HTERT RPE-1 (cell line): ENCODE results near the gene MAP3K4.

Source experiments
- in situ Hi-C: fragments of 300-500 bp; cut with MboI; formaldehyde crosslinking; loops from 4 replicates; pipeline ENCODE4 v1.14.3; 2020; ENCODE audit warnings: low sequenced_read_pairs

Gene MAP3K4

DNA sequence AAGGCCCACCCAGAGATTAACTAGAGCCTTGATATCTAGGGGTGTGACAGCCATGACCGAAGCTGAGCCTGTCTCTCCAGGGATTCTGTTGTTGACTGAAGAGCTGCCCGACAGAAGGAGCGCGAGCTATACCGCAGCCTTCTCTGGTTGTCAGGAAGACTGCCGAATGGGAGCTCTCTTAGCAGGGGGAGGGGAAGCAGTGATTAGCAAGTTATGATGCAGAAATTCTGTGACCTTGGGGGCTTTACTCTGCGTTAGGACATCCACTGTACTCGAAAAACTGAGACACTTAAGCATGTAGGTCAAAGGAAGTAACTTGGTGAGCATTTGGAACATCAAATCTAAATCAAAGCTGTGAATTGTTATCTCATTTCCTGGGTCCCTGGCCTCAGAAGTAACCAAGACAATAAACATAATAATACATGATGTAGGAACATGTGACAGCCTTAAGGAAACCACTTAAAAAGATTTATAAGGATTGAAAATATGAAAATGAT is 84.7 kb downstream of the MAP3K4 start:
- in situ Hi-C loops, result no loop called here

DNA sequence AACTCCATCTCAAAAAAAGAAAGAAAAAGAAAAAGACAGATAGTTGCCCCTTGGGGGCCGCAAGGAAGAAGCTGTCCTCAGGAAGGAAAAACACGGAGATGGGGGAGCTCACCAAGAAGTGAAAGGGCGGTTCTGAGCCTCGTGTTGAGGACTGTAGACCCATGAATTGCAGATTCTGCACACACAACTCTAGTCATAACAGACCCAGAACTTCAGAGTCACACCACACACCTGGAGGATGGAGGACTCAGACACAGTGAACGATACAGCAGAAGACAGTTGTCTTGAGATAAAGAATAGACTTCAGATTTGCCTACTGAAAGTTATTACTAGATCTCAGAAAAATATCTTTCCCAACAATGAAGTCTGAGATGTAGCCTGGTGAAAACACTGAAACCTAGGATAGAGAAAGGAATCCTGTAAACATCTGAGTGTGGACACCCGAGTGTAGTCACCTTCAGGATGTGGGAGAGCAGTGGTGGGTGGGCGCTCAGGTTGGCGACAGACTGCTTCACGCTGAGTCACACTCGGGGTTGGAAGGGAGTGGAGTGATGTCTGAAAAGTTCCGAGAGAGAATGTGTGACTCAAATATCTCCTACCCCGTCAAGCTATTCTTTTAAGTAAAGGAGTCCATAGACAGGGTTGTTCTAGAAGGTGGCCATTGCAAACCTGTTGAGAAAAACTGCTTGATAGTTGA is 88.1 kb downstream of the MAP3K4 start:
- in situ Hi-C loops, result no loop called here

- in situ Hi-C loops, result no loop called here
Observed at GRCh38 chr6:161080263-161080970, 88.8 kb downstream of the MAP3K4 start.

GRCh38 chr6:161082215-161082614 is 90.6 kb downstream of the MAP3K4 start:
- in situ Hi-C loops, result no loop called here

GRCh38 chr6:161085246-161085645 is 93.7 kb downstream of the MAP3K4 start:
- in situ Hi-C loops, result no loop called here

DNA sequence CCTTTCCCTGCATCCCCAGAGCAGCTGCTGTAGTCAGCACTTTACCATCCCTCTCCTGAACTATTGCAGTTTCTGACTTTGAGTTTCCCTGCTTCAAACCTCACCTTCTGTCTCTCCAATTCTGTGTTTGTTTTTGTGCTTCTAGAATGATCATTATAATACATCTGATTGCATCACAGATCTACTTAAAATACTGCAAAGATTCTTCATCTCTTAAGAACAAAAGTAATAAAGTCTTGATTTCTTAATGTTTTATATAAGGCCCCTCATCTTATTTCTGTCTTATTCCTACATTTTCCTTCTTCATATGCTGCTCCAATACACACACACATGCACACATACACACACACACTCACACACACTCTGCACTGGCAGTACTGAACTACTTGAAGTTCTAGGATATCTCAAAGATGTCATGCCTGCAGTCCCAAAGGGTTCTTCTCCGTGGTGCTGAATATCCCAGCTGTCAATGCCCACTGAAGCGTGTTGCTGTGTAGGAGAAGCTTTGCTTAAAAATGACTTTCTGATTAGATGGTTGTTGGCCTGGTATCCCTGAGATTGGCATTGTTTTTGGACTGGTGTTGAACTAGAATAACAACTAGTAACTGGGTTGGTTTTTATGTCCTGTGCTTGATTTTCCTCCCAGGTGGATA is 97.2 kb downstream of the MAP3K4 start:
- in situ Hi-C loops, result no loop called here

GRCh38 chr6:161091151-161091550 is 99.6 kb downstream of the MAP3K4 start:
- in situ Hi-C loops, result no loop called here

GRCh38 chr6:161091972-161092701 is 100.6 kb downstream of the MAP3K4 start:
- in situ Hi-C loops, result no loop called here

DNA sequence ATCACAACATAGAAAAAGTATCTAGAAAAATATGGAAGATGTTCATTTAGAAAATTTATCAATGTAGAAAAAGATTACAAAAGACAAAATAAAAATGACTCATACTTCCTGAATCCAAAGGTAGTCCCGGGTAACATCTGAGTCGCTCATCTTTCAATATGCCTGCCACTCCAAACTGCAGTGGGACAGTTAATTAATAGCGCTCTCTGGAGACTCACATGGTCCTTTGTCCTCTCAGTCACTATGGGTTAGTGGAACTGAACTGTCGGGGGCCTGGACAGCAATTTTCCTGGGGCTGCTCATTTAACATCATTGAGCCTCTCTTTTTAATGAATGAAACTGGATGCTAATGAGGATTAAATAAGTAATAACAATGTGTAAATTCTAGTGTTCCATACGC is 103.4 kb downstream of the MAP3K4 start:
- in situ Hi-C loops, result no loop called here

GRCh38 chr6:161095916-161096315 is 104.3 kb downstream of the MAP3K4 start:
- in situ Hi-C loops, result no loop called here

DNA sequence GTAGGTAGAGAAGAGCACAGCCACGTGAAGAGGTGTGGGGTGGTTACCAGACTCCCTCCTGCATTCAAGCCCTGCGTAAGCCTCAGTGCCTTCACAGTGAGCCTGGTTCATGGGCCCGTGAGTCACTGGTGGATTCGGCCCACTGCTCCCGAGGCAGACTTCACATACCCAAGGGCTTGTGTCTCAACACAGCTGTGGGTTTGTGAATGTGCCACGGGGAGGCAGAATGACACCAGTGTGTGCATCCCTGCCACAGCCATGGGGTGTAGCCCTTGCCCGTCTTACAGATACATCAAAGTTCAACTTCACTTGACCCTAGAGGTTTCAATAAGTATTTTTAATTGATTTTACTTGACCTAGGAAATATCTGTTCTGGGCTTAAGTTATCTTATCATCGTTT is 108.5 kb downstream of the MAP3K4 start:
- in situ Hi-C loops, result no loop called here

DNA sequence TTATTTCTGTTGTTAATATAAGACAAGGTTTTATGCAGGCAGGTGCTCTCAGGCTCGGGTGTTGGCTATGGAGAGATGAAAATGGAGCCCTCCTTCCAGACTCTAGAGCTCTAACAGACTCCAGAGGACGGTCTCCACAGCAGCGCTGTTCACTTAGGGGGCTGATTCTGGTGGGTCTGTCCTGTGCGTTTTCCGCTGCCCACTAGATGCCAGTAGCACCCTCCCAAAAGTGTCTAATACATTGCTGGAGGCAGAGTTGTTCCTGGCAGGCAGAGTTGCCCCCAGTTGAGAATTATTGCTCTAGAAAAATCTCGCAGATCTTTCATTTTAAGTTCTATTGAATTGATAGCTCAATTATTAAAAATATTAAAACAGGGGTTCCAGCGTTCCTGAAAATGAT is 109.9 kb downstream of the MAP3K4 start:
- in situ Hi-C loops, result no loop called here

- in situ Hi-C loops, result no loop called here
Observed at GRCh38 chr6:161103475-161103874, 111.9 kb downstream of the MAP3K4 start.

DNA sequence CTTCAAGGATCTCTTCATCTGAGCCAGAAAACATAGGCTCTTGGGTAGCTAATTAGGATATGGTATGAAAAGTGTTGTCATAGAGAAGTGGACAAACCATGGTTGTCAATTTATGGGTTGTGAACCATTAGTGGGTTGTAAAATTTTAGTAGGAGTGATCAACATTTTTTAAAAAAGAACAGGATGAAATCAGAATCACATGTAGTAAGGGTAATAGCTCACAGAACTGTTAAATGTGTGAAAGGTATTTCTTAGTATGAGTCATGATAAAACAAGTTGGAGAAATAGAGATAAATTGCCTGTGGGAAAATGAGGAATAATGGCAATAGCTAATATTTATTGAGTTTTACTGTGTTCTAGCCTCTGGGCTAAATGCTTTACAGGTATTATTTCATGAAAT is 113.4 kb downstream of the MAP3K4 start:
- in situ Hi-C loops, result no loop called here

DNA sequence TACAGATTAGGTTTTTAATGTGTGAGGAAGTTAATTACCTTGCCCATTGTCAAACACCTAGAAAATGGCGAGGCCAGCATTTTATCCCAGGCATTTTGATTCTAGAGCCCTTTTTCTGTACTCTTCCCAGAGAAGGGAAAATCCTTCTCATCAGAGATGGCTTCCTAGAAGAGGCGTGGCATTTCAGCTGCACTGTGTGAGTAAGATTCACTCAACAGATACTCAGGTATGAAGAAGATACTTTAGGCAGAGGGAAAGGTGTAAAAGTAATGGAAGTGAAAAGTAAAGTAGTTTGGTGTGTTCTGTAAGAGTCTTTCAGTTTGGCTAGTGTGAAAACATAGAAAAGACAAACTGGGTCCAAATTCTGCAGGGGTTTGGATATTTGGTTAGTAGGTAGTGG is 113.8 kb downstream of the MAP3K4 start:
- in situ Hi-C loops, result no loop called here

- in situ Hi-C loops, result no loop called here
Observed at GRCh38 chr6:161107779-161108730, 116.5 kb downstream of the MAP3K4 start.

DNA sequence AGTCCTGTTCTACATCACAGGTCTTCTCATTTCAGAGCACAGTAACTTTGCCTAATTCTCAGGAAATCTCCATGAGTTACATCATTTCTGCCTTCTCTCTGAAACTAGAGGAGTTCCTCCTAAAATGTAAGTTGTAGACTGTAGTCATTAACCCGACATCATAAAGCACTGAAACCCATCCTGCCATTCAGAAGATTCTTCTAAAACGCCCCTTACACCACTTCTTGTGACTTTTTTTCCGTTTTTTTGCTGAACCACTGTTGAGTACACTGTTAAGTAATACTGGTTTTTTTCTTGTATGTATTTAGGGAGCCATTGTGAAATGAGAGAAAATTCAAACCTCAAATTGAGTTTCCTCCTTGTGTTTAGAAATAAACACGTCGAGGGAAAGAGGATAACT is 117.3 kb downstream of the MAP3K4 start:
- in situ Hi-C loops, result no loop called here

DNA sequence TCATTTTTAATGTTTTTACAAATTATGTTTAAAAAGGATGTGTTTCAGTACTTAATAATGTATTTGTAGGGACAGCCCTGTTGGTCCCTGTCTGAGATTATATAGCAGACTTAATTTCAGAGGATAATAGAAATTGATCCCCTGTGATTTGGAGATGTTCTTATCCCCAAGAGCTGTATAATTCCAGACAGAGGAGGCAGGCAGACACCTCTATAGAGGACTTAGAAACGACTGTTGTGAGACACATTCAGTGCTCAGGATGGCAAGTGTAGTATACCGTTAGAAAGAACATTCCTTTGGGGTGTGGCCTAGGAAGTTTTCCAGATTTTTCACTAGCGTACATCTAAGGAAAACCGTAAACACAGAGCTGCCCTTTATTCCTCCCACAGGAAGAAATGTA is 117.8 kb downstream of the MAP3K4 start:
- in situ Hi-C loops, result no loop called here

- in situ Hi-C loops, result no loop called here
Observed at GRCh38 chr6:161110028-161110779, 118.6 kb downstream of the MAP3K4 start.
